Measurements from ENCODE around the gene COL27A1. TPM values are rescaled to one million over a fixed set of nuclear protein-coding genes. Genes with fewer than 3 reads are reported as not detected.

The COL27A1 gene
- total RNA-seq, 1 donor from 2014 or later = 0.33 TPM

DNA sequence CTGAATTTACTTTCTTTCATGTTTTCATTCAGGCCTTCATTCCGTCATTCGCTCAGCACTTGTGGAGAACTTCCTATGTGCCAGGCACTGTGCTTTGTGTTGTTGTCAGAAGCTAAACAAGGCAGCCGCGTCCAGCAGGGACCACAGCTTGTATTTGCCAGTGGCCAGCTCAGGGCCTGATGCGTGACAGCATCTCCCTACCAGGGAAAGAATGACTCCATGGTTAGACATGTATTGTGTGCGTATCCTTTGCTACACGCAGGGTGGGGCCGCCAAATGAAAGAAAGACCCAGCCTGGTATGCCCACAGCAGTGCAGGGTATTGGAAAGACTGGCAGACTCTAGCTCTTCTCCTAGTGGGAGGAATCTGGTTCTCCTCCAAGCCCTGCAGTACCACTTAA lies 4.7 kb upstream of the COL27A1 start:
- no peak for DNase-seq
- TF ChIP-seq, protein P1, sequence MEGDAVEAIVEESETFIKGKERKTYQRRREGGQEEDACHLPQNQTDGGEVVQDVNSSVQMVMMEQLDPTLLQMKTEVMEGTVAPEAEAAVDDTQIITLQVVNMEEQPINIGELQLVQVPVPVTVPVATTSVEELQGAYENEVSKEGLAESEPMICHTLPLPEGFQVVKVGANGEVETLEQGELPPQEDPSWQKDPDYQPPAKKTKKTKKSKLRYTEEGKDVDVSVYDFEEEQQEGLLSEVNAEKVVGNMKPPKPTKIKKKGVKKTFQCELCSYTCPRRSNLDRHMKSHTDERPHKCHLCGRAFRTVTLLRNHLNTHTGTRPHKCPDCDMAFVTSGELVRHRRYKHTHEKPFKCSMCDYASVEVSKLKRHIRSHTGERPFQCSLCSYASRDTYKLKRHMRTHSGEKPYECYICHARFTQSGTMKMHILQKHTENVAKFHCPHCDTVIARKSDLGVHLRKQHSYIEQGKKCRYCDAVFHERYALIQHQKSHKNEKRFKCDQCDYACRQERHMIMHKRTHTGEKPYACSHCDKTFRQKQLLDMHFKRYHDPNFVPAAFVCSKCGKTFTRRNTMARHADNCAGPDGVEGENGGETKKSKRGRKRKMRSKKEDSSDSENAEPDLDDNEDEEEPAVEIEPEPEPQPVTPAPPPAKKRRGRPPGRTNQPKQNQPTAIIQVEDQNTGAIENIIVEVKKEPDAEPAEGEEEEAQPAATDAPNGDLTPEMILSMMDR (IDR thresholded peaks at IDR 0.05) = no peak
- H3K27ac Mint-ChIP-seq = no peak overlapping the region
- POLR2A ChIA-PET = no interaction called here
- no peak overlapping the region for H3K4me3 Mint-ChIP-seq
- H3K4me1 Mint-ChIP-seq = peaks cover 13% of the 10 kb centered on the region
- H3K36me3 Mint-ChIP-seq (ENCODE audit: low read depth) = no peaks in the 10 kb centered on the region
- peaks cover 52% of the 10 kb centered on the region for H3K27me3 Mint-ChIP-seq
- CTCF ChIA-PET = no interaction called here
- intact Hi-C loops (cut with micrococcal nuclease) = no loop called here
- ATAC-seq (ENCODE audit: low read depth) = no peak
- H3K9me3 Mint-ChIP-seq = no peaks in the 10 kb centered on the region

DNA sequence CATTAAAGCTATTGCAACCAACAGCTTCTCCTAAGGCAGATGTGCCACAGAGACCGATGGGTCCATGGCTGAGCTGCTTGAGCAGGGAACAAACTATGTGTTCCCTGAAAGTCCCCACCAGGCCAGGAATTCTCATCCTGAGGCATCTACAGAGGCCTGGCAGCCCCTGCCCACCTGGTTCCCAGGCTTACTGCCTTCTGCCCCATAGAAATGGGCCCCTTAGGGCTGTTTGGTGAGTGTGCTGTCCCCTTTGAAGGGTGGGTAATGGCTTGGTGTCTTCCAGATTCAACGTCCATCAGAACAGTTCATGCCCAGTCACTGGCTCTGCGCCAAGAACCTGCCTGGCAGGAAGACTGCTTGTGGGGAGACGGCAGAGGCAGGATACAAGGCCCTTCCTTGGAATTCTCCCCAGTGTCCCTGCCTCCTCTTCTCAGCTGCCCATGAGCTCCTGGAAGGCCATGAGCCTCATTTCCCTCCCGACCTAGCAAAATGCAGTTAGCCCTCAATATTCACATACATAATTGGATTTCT lies 3.8 kb upstream of the COL27A1 start:
- Mint-ChIP-seq H3K36me3 (ENCODE audit: low read depth) (no peaks in the 10 kb centered on the region), H3K9me3 (no peaks in the 10 kb centered on the region), H3K4me3 (no peak overlapping the region), H3K4me1 (peaks cover 16% of the 10 kb centered on the region), H3K27ac (no peak overlapping the region), H3K27me3 (peaks cover 55% of the 10 kb centered on the region)
- DNase-seq = no peak
- CTCF ChIA-PET = no interaction called here
- intact Hi-C loops (cut with micrococcal nuclease) = no loop called here
- POLR2A ChIA-PET = no interaction called here
- TF ChIP-seq, protein P1 (IDR thresholded peaks at IDR 0.05) = no peak
- ATAC-seq (ENCODE audit: low read depth) = no peak

DNA sequence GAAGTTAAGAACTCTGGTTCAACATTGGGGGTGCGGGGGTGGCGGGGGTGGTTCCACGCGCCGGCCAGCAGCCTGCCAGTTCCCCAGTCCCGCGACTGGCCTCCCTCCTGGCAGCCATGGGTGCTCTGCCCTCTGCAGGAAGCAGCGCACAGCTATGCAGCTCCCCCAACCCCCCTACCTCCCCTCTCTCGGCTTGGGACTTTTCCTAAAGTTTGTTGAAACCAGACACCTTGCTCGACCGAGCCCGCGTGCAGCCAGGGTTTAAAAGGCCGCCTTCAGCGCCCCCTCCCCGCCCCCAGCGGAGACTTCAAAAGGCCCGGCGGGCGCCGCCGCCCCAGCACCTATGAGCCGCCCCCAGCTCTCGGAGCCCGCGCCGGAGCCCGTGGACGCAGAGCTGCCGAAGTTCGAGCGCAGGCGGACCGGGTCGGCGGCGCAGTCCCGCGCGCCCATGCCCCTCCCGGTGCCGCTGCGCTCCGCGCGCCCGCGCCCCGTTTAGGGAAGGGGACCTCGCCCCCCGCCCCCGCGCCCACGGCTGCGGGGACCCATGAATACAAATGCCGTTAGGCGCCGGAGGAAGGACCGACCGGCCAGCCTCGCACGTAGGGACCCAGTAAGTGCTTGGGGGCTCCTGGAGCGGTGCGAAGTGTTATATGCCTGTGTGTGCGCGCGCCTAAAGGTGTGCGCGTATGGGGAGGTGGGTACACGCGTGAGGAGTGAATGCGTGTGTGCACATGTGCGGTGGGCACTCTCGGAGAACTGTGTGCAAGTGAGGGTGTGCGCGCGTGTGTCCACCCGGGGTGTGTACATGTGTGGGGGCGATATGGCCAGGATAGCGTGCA lies 1.4 kb upstream of the COL27A1 start:
- TF ChIP-seq, protein P1 (IDR thresholded peaks at IDR 0.05) = no peak
- H3K9me3 Mint-ChIP-seq = no peaks in the 10 kb centered on the region
- no peak overlapping the region for H3K27ac Mint-ChIP-seq
- H3K4me3 Mint-ChIP-seq = peak overlapping the region; percentile 56
- intact Hi-C loops (cut with micrococcal nuclease) = no loop called here
- DNase-seq = no peak
- ChIA-PET CTCF (interaction anchor here (1.2 to 1.6 kb wide), 2 partner anchors 137 to 138 kb away, joined by 3 to 5 read pairs; no protein-coding TSS in a partner anchor), POLR2A (no interaction called here)
- ATAC-seq (ENCODE audit: low read depth) = no peak
- peaks cover 21% of the 10 kb centered on the region for H3K4me1 Mint-ChIP-seq
- H3K27me3 Mint-ChIP-seq = peaks cover 59% of the 10 kb centered on the region
- H3K36me3 Mint-ChIP-seq (ENCODE audit: low read depth) = no peaks in the 10 kb centered on the region

DNA sequence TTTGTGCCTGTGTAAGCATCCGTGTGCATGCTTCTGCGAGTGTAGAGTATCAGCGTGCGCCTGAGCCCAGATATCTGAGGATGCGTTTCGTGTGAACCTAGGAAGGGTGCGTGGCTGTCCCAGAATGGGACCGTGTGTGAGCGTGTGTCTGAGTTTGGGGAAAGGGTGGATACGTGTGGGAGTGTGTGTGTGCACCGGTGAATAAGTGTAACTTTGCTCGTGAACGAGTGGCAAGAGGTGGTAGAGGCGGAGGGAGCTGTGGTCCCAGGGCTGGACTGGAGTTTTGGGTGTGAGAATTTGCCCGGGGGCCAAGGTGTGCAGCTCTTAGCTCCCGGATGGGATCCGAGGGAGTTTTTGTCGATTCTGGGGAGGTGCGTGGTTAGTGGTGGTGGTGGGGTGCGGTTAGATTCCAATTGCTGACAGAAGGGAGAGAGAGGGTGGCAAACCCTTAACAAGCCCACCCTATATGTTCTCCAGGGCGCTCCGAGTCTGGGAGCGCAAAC lies 686 bp upstream of the COL27A1 start:
- Mint-ChIP-seq H3K4me3 (peak overlapping the region; percentile 56), H3K9me3 (no peaks in the 10 kb centered on the region), H3K36me3 (ENCODE audit: low read depth) (no peaks in the 10 kb centered on the region), H3K27ac (no peak overlapping the region), H3K4me1 (peaks cover 21% of the 10 kb centered on the region), H3K27me3 (peaks cover 57% of the 10 kb centered on the region)
- intact Hi-C loops (cut with micrococcal nuclease) = loop anchor here (1.0 kb wide), 2 partner anchors 137 to 151 kb away; no protein-coding TSS in a partner anchor
- DNase-seq (no peak), ATAC-seq (ENCODE audit: low read depth) (no peak)
- ChIA-PET POLR2A (no interaction called here), CTCF (interaction anchor here (1.0 to 1.6 kb wide), 4 partner anchors 8 to 138 kb away, joined by 3 to 5 read pairs (median 4); no protein-coding TSS in a partner anchor)
- TF ChIP-seq, protein P1 (IDR thresholded peaks at IDR 0.05) = no peak

Data from activated B cell treated with CpG ODN at 0.5 μM for 24 hours (primary cell).